ENCODE data around the gene IPCEF1.
A peak's percentile ranks its signal among the peaks of the same experiment; 100 is the strongest.

IPCEF1 gene

GRCh38 chr6:154289818-154290508, 66.6 kb downstream of the IPCEF1 start:
- no peak for DNase-seq

GRCh38 chr6:154285826-154286225, 70.8 kb downstream of the IPCEF1 start:
- DNase-seq = no peak

GRCh38 chr6:154284313-154284853, 72.2 kb downstream of the IPCEF1 start:
- DNase-seq = no peak

- no peak for DNase-seq
Observed at GRCh38 chr6:154280521-154280920, 76.1 kb downstream of the IPCEF1 start.

GRCh38 chr6:154277629-154278017, 79.0 kb downstream of the IPCEF1 start:
- DNase-seq = peak; percentile 11

- peak; percentile 65 for DNase-seq
Observed at GRCh38 chr6:154276810-154277628, 79.6 kb downstream of the IPCEF1 start.

- no peak for DNase-seq
Observed at GRCh38 chr6:154274168-154274567, 82.4 kb downstream of the IPCEF1 start.

GRCh38 chr6:154268486-154268885, 88.1 kb downstream of the IPCEF1 start:
- no peak for DNase-seq

- DNase-seq = no peak
Observed at GRCh38 chr6:154267508-154268106, 89.0 kb downstream of the IPCEF1 start.

GRCh38 chr6:154266560-154267099, 90.0 kb downstream of the IPCEF1 start:
- peak; percentile 12 for DNase-seq

- no peak for DNase-seq
Observed at GRCh38 chr6:154261688-154262397, 94.8 kb downstream of the IPCEF1 start.

GRCh38 chr6:154258064-154258757, 98.4 kb downstream of the IPCEF1 start:
- no peak for DNase-seq

- no peak for DNase-seq
Observed at GRCh38 chr6:154257067-154257466, 99.5 kb downstream of the IPCEF1 start.

GRCh38 chr6:154252678-154253077, 103.9 kb downstream of the IPCEF1 start:
- DNase-seq = no peak

GRCh38 chr6:154251116-154251515, 105.5 kb downstream of the IPCEF1 start:
- no peak for DNase-seq

- peak; percentile 72 for DNase-seq
Observed at GRCh38 chr6:154249499-154250298, 106.9 kb downstream of the IPCEF1 start.

- peak; percentile 54 for DNase-seq
Observed at GRCh38 chr6:154247119-154247861, 109.3 kb downstream of the IPCEF1 start.

- DNase-seq = no peak
Observed at GRCh38 chr6:154246723-154247118, 109.9 kb downstream of the IPCEF1 start.

GRCh38 chr6:154245506-154245905, 111.1 kb downstream of the IPCEF1 start:
- DNase-seq = peak; percentile 14

Data from CD4-positive, alpha-beta T cell treated with Interleukin-12 subunit alpha and Interleukin-12 subunit beta, for 1 hour (primary cell).